GM12878 (cell line): ENCODE measurements around the gene TMEM11. TPM values are rescaled to one million over a fixed set of nuclear protein-coding genes. Genes with fewer than 3 reads are reported as not detected.

Experiments used
- ATAC-seq: fragments of 200-7000 bp; cut with Tn5 transposase; 3 replicates; pipeline ENCODE4 v1.9.1; 2020; ENCODE audit warnings: mild to moderate bottlenecking, moderate library complexity
- BruUV-seq: library from RNA; stranded (reverse); fragments of 400-500 nt; replicated peaks from 2 replicates; lab custom pipeline; 2021; lab: Mats Ljungman, UMichigan
- CTCF ChIA-PET: fragments of 300-600 bp; sonication (Branson Sonifier 250); formaldehyde crosslinking; extraction: SDS; loops from one replicate; lab custom pipeline; 2021; ENCODE audit warnings: inconsistent platforms; lab: Yijun Ruan, JAX
- POLR2A ChIA-PET: fragments of 350-600 bp; formaldehyde crosslinking; extraction: SDS; loops from one replicate; lab custom pipeline; 2021; ENCODE audit warnings: inconsistent platforms; lab: Charles Lee
- RAD21 ChIA-PET: fragments of 300-600 bp; sonication (Branson Sonifier 250); formaldehyde crosslinking; loops from one replicate; lab custom pipeline; 2023; ENCODE audit warnings: antibody characterized with exemption; ENCODE audit not compliant: unreplicated experiment; lab: Charles Lee
- SMC1A ChIA-PET: fragments of 300-600 bp; sonication (Branson Sonifier 250); formaldehyde crosslinking; loops from one replicate; lab custom pipeline; 2023; ENCODE audit not compliant: unreplicated experiment, uncharacterized antibody; lab: Charles Lee
- DNase-seq: peaks from one replicate; pipeline ENCODE4 v3.0.0-alpha.2; 2011; ENCODE audit warnings: low read depth, low spot score
- FAIRE-seq: peaks from 3 replicates; lab custom pipeline; 2011; peaks lifted over from hg19 to GRCh38; lab: Jason Lieb, UNC
- H2AFZ ChIP-seq: 2 replicates; pipeline ENCODE4 v1.6.0; 2011; ENCODE audit warnings: low read depth, low read length, control low read depth; ENCODE audit not compliant: control insufficient read depth
- H3K27ac ChIP-seq: 2 replicates; pipeline ENCODE4 v1.5.1; 2011; ENCODE audit warnings: control low read depth; ENCODE audit not compliant: control insufficient read depth, insufficient read depth
- H3K27me3 ChIP-seq, 2 experiments: replicated peaks in 1 of 2; 2 replicates each; pipeline versions ENCODE4 v1.6.0 to v1.6.1; 2011; ENCODE audit warnings: low read length in 1 of 2; ENCODE audit not compliant: control insufficient read depth in 2 of 2, insufficient read depth in 2 of 2
- H3K36me3 ChIP-seq, 2 experiments: 2 replicates each; pipeline ENCODE4 v1.5.1; 2011; ENCODE audit warnings: low read length in 1 of 2; ENCODE audit not compliant: control insufficient read depth in 2 of 2, insufficient read depth in 2 of 2
- H3K4me1 ChIP-seq: 2 replicates; pipeline ENCODE4 v1.6.1; 2011; ENCODE audit warnings: mild to moderate bottlenecking, low read length, moderate library complexity, mixed read lengths; ENCODE audit not compliant: control insufficient read depth, insufficient read depth
- H3K4me2 ChIP-seq: 2 replicates; pipeline ENCODE4 v1.6.0; 2011; ENCODE audit warnings: control low read depth; ENCODE audit not compliant: control insufficient read depth, insufficient read depth
- H3K4me3 ChIP-seq: fragments of 200-600 bp; sonication (generic); 2 replicates; pipeline ENCODE4 v1.5.1; 2016
- H3K79me2 ChIP-seq: 2 replicates; pipeline ENCODE4 v1.6.0; 2011; ENCODE audit warnings: low read length; ENCODE audit not compliant: control insufficient read depth, insufficient read depth
- H3K9ac ChIP-seq: 2 replicates; pipeline ENCODE4 v1.8.0; 2011; ENCODE audit warnings: low read length, control low read depth, mixed read lengths; ENCODE audit not compliant: control insufficient read depth, insufficient read depth
- H3K9me3 ChIP-seq: replicated peaks from 3 replicates; pipeline ENCODE4 v1.5.1; 2011; ENCODE audit warnings: mild to moderate bottlenecking, low read length; ENCODE audit not compliant: control insufficient read depth, insufficient read depth
- H4K20me1 ChIP-seq: 2 replicates; pipeline ENCODE4 v1.6.0; 2011; ENCODE audit not compliant: control insufficient read depth, insufficient read depth
- BMI1 ChIP-seq: fragments of 450-650 bp; IDR thresholded peaks from 2 replicates; pipeline ENCODE4 v1.6.1; 2016; ENCODE audit warnings: mild to moderate bottlenecking, moderate library complexity, borderline replicate concordance
- BRCA1 ChIP-seq: IDR thresholded peaks from 2 replicates; pipeline ENCODE4 v1.6.1; 2011; ENCODE audit warnings: low read depth, low read length, improper control_type of control experiment
- EED ChIP-seq: sonication (generic); IDR thresholded peaks from 2 replicates; pipeline ENCODE4 v1.6.1; 2016; ENCODE audit warnings: antibody characterized with exemption, low read depth
- EP300 ChIP-seq, 2 experiments: fragments of 150-350 bp in 1 of 2; IDR thresholded peaks; 2 replicates each; pipeline ENCODE4 v1.6.1; 2011 to 2012; ENCODE audit warnings: low read depth in 2 of 2, low read length in 2 of 2, borderline replicate concordance in 1 of 2, improper control_type of control experiment in 1 of 2, inconsistent platforms in 1 of 2; ENCODE audit not compliant: control insufficient read depth in 1 of 2
- ESRRA ChIP-seq: IDR thresholded peaks from 2 replicates; pipeline ENCODE4 v1.6.1; 2012; ENCODE audit warnings: mild to moderate bottlenecking, low read length, improper control_type of control experiment
- HDAC6 ChIP-seq: fragments of 200-600 bp; sonication (generic); IDR thresholded peaks from one replicate; pipeline ENCODE4 v1.8.0; 2017; ENCODE audit warnings: antibody characterized with exemption; ENCODE audit not compliant: unreplicated experiment
- MTA2 ChIP-seq: fragments of 450-650 bp; IDR thresholded peaks from 2 replicates; pipeline ENCODE4 v1.6.1; 2016; ENCODE audit warnings: low read depth, mild to moderate bottlenecking, moderate library complexity
- MYC ChIP-seq: IDR thresholded peaks from 2 replicates; pipeline ENCODE4 v1.6.1; 2011; ENCODE audit warnings: mild to moderate bottlenecking, low read length, moderate library complexity, inconsistent platforms; ENCODE audit not compliant: insufficient read depth, insufficient replicate concordance, insufficient read length, severe bottlenecking
- NFYB ChIP-seq: IDR thresholded peaks from 2 replicates; pipeline ENCODE4 v1.6.1; 2011; ENCODE audit warnings: low read depth, mild to moderate bottlenecking, low read length, improper control_type of control experiment, moderate library complexity; ENCODE audit not compliant: insufficient read depth
- NR2C2 ChIP-seq: IDR thresholded peaks from 2 replicates; pipeline ENCODE4 v1.6.1; 2011; ENCODE audit warnings: borderline replicate concordance, low read depth; ENCODE audit not compliant: control insufficient read depth, insufficient read length
- POLR2AphosphoS2 ChIP-seq: IDR thresholded peaks from 2 replicates; pipeline ENCODE4 v1.6.1; 2011; ENCODE audit warnings: low read depth, mild to moderate bottlenecking, low read length, improper control_type of control experiment, moderate library complexity
- RELA ChIP-seq: fragments of 450-650 bp; IDR thresholded peaks from 2 replicates; pipeline ENCODE4 v1.8.0; 2014; ENCODE audit warnings: borderline replicate concordance; ENCODE audit not compliant: partially characterized antibody
- SMAD1 ChIP-seq: fragments of 450-650 bp; IDR thresholded peaks from 2 replicates; pipeline ENCODE4 v1.6.1; 2018; ENCODE audit warnings: mild to moderate bottlenecking, low read depth; ENCODE audit not compliant: partially characterized antibody
- SP1 ChIP-seq: IDR thresholded peaks from one replicate; pipeline ENCODE4 v1.6.1; 2011; ENCODE audit warnings: low read depth, low read length
- SUZ12 ChIP-seq: fragments of 200-600 bp; sonication (generic); IDR thresholded peaks from one replicate; pipeline ENCODE4 v1.6.1; 2018; ENCODE audit warnings: antibody characterized with exemption, mild to moderate bottlenecking; ENCODE audit not compliant: unreplicated experiment
- TAF1 ChIP-seq: IDR thresholded peaks from 2 replicates; pipeline ENCODE4 v1.6.1; 2011; ENCODE audit warnings: mild to moderate bottlenecking, low read depth, low read length, borderline replicate concordance
- WRNIP1 ChIP-seq: IDR thresholded peaks from 2 replicates; pipeline ENCODE4 v1.6.1; 2011; ENCODE audit warnings: low read depth, low read length, improper control_type of control experiment, borderline replicate concordance
- ZNF207 ChIP-seq: fragments of 450-650 bp; IDR thresholded peaks from 2 replicates; pipeline ENCODE4 v1.6.1; 2014; ENCODE audit warnings: antibody characterized with exemption, mild to moderate bottlenecking, borderline replicate concordance
- WGBS: methylation state at CpG from one replicate; pipeline ENCODE4 v1.1.6; 2016; ENCODE audit warnings: low lambda C conversion rate; ENCODE audit not compliant: insufficient replicate concordance, insufficient coverage; ENCODE audit errors: missing lambda C conversion rate; 5-methylcytosine and 5-hydroxymethylcytosine counted together
- in situ Hi-C: fragments of 300-500 bp; cut with MboI; formaldehyde crosslinking; loops from 9 replicates; pipeline ENCODE4 v1.14.3; 2018; ENCODE audit warnings: mixed read lengths
- intact Hi-C: fragments of 100-400 bp; cut with micrococcal nuclease; formaldehyde crosslinking; loops from one replicate; pipeline ENCODE4 v1.14.2; 2022; ENCODE audit not compliant: unreplicated experiment
- polyA plus RNA-seq, 11 experiments: library from polyadenylated mRNA; depleted of rRNA in 4 of 11; unstranded in 6 of 11; stranded (reverse) in 5 of 11; fragments of >200 nt; fragmentation: Nextera tagmentation in 4 of 11; fragmentation: Illumina TruSeq in 1 of 11; extraction: Ambion mirVana in 4 of 11; extraction: Trizol in 1 of 11; gene quantifications; 1 replicate in 1 of 11; 2 replicates in 10 of 11; pipeline versions ENCODE4 v1.2.1 to v1.2.3, GENCODE V29; 2011 to 2016; ENCODE audit warnings: inconsistent platforms in 2 of 11, missing spikeins in 2 of 11, low read depth in 1 of 11
- total RNA-seq, 4 experiments: library from RNA; depleted of rRNA in 3 of 4; stranded (reverse); fragments of >200 nt in 3 of 4; fragmentation: Illumina TruSeq in 1 of 4; extraction: Trizol in 1 of 4; gene quantifications; 2 replicates each; pipeline versions ENCODE4 v1.2.1 to v1.2.3, GENCODE V29; 2013 to 2021
- TF ChIP-seq, protein P1 (sequence below): IDR thresholded peaks from 2 replicates; pipeline ENCODE4 v1.6.1; 2012; ENCODE audit warnings: low read depth, low read length, improper control_type of control experiment
- TF ChIP-seq, protein P2 (sequence below): IDR thresholded peaks from 2 replicates; pipeline ENCODE4 v1.6.1; 2011; ENCODE audit warnings: borderline replicate concordance, low read depth, mild to moderate bottlenecking, moderate library complexity, low read length; ENCODE audit not compliant: insufficient read depth, poor library complexity, severe bottlenecking
- TF ChIP-seq, protein P3 (sequence below), 3 experiments: IDR thresholded peaks in 2 of 3; conservative IDR thresholded peaks in 1 of 3; 2 replicates each; pipeline ENCODE4 v1.5.1; 2011; ENCODE audit warnings: low read depth in 3 of 3, low read length in 3 of 3, mild to moderate bottlenecking in 3 of 3, control low read depth in 2 of 3, moderate library complexity in 2 of 3, inconsistent platforms in 1 of 3, mixed read lengths in 1 of 3; ENCODE audit not compliant: control insufficient read depth in 2 of 3, insufficient read depth in 1 of 3; ENCODE audit errors: extremely low read depth in 1 of 3

TMEM11 gene
- total and polyA plus RNA-seq, 10 of the 15 experiments (the other 5 are each of a cell fraction or from before 2014, with no cell fraction given): 14.4 to 63.4 (median 27.2) TPM

DNA sequence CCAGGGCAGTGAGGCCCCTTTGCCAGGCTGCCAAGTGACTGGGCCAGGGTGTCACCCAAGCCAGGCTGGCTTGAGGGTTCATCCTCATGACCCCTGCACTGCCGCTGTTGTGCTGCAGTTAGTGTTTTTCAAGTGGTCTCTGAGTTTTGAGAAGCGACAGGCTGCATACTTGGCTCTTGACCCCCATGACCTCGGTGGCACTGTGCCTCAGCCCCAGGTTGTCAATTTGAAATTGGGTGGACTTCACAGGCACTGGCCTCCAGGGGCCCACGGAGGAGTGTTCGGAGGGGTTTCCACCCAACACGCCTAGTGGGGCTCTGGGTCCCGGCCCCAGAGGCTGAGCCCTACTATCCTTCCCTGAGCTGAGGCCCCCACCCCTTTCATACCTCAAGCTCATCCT is 44.5 kb downstream of the TMEM11 start (continued):
- TF ChIP-seq MTA2 (no peak), BMI1 (no peak), WRNIP1 (no peak), SUZ12 (no peak), ZNF207 (no peak), EED (no peak)

DNA sequence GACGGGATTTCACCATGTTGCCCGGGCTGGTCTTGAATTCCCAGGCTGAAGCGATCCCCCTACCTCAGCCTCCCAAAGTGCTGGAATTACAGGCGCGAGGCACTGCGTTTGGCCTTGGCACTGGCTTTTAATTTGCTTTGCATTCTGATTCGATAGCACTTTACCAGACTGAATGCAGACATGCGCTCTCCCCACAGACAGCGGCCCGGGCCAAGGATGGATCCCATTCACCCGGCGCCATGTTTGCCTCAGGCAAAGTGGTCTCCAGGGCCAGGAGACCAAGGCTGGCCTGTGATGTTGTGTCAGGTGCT is 45.5 kb downstream of the TMEM11 start:
- CTCF ChIA-PET: no interaction called here
- Histone ChIP-seq H2AFZ (no peak overlapping the region), H3K9ac (no peak overlapping the region), H3K27me3 (no peaks in the 10 kb centered on the region), H3K4me3 (no peak overlapping the region), H4K20me1 (no peaks in the 10 kb centered on the region), H3K36me3 (peaks cover 0 to 1% of the 10 kb centered on the region in 2 experiments; a peak in 2 of 4 replicates), H3K27ac (no peak overlapping the region), H3K4me1 (peaks cover 14% of the 10 kb centered on the region), H3K4me2 (no peak overlapping the region), H3K79me2 (no peaks in the 10 kb centered on the region), H3K9me3 (no peaks in the 10 kb centered on the region)
- RAD21 ChIA-PET: no interaction called here
- FAIRE-seq: no peak
- in situ Hi-C loops (no loop called here), intact Hi-C loops (no loop called here)
- no peak for DNase-seq
- no peak for ATAC-seq
- POLR2A ChIA-PET: no interaction called here
- SMC1A ChIA-PET: no interaction called here
- whole genome bisulfite sequencing: 95% methylated on average over 12 of the region's 12 CpGs
- BruUV-seq: no TSS peak
- TF ChIP-seq EP300 (IDR thresholded peaks at IDR 0.05; ENCODE audit: borderline replicate concordance in 1 of 2, control insufficient read depth in 1 of 2, low read depth in 2 of 2, low read length in 2 of 2): no peak
- TF ChIP-seq, protein P1, sequence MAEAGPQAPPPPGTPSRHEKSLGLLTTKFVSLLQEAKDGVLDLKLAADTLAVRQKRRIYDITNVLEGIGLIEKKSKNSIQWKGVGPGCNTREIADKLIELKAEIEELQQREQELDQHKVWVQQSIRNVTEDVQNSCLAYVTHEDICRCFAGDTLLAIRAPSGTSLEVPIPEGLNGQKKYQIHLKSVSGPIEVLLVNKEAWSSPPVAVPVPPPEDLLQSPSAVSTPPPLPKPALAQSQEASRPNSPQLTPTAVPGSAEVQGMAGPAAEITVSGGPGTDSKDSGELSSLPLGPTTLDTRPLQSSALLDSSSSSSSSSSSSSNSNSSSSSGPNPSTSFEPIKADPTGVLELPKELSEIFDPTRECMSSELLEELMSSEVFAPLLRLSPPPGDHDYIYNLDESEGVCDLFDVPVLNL: no peak
- TF ChIP-seq POLR2AphosphoS2: no peak
- no peak for TF ChIP-seq NFYB
- no peak for TF ChIP-seq SMAD1
- TF ChIP-seq, protein P2, sequence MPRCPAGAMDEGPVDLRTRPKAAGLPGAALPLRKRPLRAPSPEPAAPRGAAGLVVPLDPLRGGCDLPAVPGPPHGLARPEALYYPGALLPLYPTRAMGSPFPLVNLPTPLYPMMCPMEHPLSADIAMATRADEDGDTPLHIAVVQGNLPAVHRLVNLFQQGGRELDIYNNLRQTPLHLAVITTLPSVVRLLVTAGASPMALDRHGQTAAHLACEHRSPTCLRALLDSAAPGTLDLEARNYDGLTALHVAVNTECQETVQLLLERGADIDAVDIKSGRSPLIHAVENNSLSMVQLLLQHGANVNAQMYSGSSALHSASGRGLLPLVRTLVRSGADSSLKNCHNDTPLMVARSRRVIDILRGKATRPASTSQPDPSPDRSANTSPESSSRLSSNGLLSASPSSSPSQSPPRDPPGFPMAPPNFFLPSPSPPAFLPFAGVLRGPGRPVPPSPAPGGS: no peak
- no peak for TF ChIP-seq RELA
- no peak for TF ChIP-seq MYC
- no peak for TF ChIP-seq ESRRA
- TF ChIP-seq NR2C2: no peak
- no peak for TF ChIP-seq HDAC6
- TF ChIP-seq TAF1: no peak
- TF ChIP-seq SP1: no peak
- no peak for TF ChIP-seq BRCA1
- TF ChIP-seq, protein P3, sequence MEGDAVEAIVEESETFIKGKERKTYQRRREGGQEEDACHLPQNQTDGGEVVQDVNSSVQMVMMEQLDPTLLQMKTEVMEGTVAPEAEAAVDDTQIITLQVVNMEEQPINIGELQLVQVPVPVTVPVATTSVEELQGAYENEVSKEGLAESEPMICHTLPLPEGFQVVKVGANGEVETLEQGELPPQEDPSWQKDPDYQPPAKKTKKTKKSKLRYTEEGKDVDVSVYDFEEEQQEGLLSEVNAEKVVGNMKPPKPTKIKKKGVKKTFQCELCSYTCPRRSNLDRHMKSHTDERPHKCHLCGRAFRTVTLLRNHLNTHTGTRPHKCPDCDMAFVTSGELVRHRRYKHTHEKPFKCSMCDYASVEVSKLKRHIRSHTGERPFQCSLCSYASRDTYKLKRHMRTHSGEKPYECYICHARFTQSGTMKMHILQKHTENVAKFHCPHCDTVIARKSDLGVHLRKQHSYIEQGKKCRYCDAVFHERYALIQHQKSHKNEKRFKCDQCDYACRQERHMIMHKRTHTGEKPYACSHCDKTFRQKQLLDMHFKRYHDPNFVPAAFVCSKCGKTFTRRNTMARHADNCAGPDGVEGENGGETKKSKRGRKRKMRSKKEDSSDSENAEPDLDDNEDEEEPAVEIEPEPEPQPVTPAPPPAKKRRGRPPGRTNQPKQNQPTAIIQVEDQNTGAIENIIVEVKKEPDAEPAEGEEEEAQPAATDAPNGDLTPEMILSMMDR (IDR thresholded peaks at IDR 0.05 in 2 of 3, conservative IDR thresholded peaks at IDR 0.05 in 1 of 3; ENCODE audit: control insufficient read depth in 2 of 3, extremely low read depth in 1 of 3, insufficient read depth in 1 of 3, low read depth in 3 of 3, low read length in 3 of 3): no peak
